Karpas-422 (cell line): Measurements from ENCODE around the gene TADA1. TPM values are rescaled to one million over a fixed set of nuclear protein-coding genes. Genes with fewer than 3 reads are reported as not detected.
A peak's percentile ranks its signal among the peaks of the same experiment; 100 is the strongest.
"Not testable (repeated sequence)": the region's sequence is repeated elsewhere in the genome, so short reads cannot be mapped to it uniquely, and the experiment has no call there.

Experiments
- DNase-seq: peaks from one replicate; pipeline ENCODE4 v3.0.0-alpha.2; 2015
- H2AFZ ChIP-seq: fragments of 200-600 bp; sonication (generic); 2 replicates; pipeline ENCODE4 v1.6.1; 2014; ENCODE audit warnings: antibody characterized with exemption, low read length, mixed read lengths
- H3K27ac ChIP-seq: fragments of 200-600 bp; sonication (generic); 2 replicates; pipeline ENCODE4 v1.5.1; 2014; ENCODE audit warnings: mild to moderate bottlenecking, low read length, moderate library complexity
- H3K27me3 ChIP-seq: fragments of 200-600 bp; sonication (generic); 2 replicates; pipeline ENCODE4 v1.6.1; 2014; ENCODE audit warnings: low read length, mixed read lengths
- H3K36me3 ChIP-seq: fragments of 200-600 bp; sonication (generic); 2 replicates; pipeline ENCODE4 v1.6.1; 2014; ENCODE audit warnings: low read length, mixed read lengths; ENCODE audit not compliant: insufficient read depth
- H3K4me1 ChIP-seq: fragments of 200-600 bp; sonication (generic); 2 replicates; pipeline ENCODE4 v1.6.1; 2014; ENCODE audit warnings: mild to moderate bottlenecking, low read length, mixed read lengths
- H3K4me2 ChIP-seq: fragments of 200-600 bp; sonication (generic); 2 replicates; pipeline ENCODE4 v1.6.1; 2014; ENCODE audit warnings: low read length, low read depth, mild to moderate bottlenecking; ENCODE audit not compliant: poor library complexity, severe bottlenecking
- H3K4me3 ChIP-seq: fragments of 200-600 bp; sonication (generic); 2 replicates; pipeline ENCODE4 v1.5.1; 2014; ENCODE audit warnings: mild to moderate bottlenecking, antibody characterized with exemption, low read length, mixed read lengths
- H3K79me2 ChIP-seq: fragments of 200-600 bp; sonication (generic); 2 replicates; pipeline ENCODE4 v1.6.1; 2014; ENCODE audit warnings: mild to moderate bottlenecking, low read length, mixed read lengths
- H3K9ac ChIP-seq: fragments of 200-600 bp; sonication (generic); 2 replicates; pipeline ENCODE4 v1.6.0; 2014; ENCODE audit warnings: low read length
- H3K9me2 ChIP-seq: fragments of 200-600 bp; sonication (generic), shearing (Covaris generic); replicated peaks from 2 replicates; pipeline ENCODE4 v1.6.0; 2014; ENCODE audit warnings: mild to moderate bottlenecking, low read length, moderate library complexity; ENCODE audit not compliant: insufficient read depth
- H3K9me3 ChIP-seq: fragments of 300-700, 200-600 bp; sonication (generic); 2 replicates; pipeline ENCODE4 v1.6.1; 2014; ENCODE audit warnings: low read length, mixed read lengths
- H4K20me1 ChIP-seq: fragments of 200-600 bp; sonication (generic); 2 replicates; pipeline ENCODE4 v1.6.1; 2014; ENCODE audit warnings: mild to moderate bottlenecking, antibody characterized with exemption, low read length, low read depth; ENCODE audit not compliant: insufficient read depth
- total RNA-seq: library from RNA; depleted of rRNA; stranded (reverse); fragments of >200 nt; shearing (Covaris generic); gene quantifications from 2 replicates; pipeline ENCODE4 v1.2.3, GENCODE V29; 2014; ENCODE audit warnings: low replicate concordance

Gene TADA1
- total RNA-seq, 1 experiment from 2014 or later = 26.6 TPM

DNA sequence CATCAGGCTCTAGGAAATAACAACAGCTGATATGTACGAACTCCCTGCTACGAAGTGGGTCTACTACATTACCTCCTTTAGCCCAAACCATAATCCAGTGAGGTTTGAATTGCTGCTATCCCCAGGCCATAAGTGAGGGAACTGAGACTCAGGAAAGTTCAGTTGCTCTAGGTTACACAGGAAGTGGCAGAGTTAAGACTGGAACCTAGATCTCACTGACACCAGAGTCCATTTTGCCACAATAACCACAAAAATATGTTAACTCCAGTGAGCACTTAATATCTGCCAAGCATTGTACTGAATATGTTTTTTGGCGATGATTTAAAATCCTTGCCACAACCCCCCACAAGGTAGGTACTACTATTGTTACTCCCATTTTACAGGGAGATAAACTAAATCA, 8.9 kb upstream of the TADA1 start:
- DNase-seq = no peak
- no peak overlapping the region for H3K4me2 ChIP-seq

DNA sequence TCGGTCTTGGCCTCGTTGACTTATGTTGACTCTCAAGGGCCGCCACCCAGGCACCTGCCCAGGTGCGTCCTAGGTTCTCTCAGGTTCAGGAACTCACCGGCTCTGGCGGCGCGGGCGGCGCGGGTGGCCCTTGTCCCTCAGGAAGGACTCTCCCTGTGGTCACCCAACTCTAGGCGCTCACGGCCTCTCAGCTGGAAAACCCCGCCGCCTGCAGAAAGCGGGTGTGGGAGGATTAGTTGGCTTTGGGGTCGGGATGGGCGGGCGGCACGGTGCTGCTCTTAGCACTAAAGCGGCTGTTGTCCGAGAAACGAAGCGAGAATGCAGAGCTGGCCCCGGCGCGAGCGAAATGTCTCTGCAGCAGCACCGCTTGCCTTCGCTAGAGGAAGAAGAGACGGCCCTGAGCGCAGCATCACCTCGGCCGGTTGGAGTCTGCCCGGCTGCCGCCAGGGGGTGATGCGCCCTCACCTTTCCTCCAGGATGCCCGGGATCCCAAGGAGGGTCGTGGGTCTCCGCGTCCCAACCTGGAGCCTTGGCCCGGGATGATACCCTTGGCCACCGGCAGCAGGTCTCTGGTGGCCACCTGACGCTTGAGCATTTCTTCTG, 8.1 kb upstream of the TADA1 start:
- H3K4me3 ChIP-seq = no peak overlapping the region
- no peaks in the 10 kb centered on the region for H3K36me3 ChIP-seq
- H3K9me3 ChIP-seq = no peaks in the 10 kb centered on the region
- DNase-seq = no peak
- no peak overlapping the region for H2AFZ ChIP-seq
- H3K4me2 ChIP-seq = no peak overlapping the region
- H3K27me3 ChIP-seq = no peaks in the 10 kb centered on the region
- H3K4me1 ChIP-seq = no peaks in the 10 kb centered on the region
- H3K9me2 ChIP-seq = no peaks in the 10 kb centered on the region
- H3K27ac ChIP-seq = no peak overlapping the region
- no peaks in the 10 kb centered on the region for H3K79me2 ChIP-seq
- H3K9ac ChIP-seq = no peak overlapping the region
- H4K20me1 ChIP-seq = no peaks in the 10 kb centered on the region

More for the DNA sequence above, 8.9 kb upstream of the TADA1 start:
- Histone ChIP-seq H2AFZ (no peak overlapping the region), H3K36me3 (no peaks in the 10 kb centered on the region), H3K27ac (no peak overlapping the region), H3K4me1 (no peaks in the 10 kb centered on the region), H3K4me3 (no peak overlapping the region), H3K9ac (no peak overlapping the region), H3K9me3 (no peaks in the 10 kb centered on the region), H3K9me2 (no peaks in the 10 kb centered on the region), H3K79me2 (no peaks in the 10 kb centered on the region), H4K20me1 (no peaks in the 10 kb centered on the region), H3K27me3 (no peaks in the 10 kb centered on the region)

DNA sequence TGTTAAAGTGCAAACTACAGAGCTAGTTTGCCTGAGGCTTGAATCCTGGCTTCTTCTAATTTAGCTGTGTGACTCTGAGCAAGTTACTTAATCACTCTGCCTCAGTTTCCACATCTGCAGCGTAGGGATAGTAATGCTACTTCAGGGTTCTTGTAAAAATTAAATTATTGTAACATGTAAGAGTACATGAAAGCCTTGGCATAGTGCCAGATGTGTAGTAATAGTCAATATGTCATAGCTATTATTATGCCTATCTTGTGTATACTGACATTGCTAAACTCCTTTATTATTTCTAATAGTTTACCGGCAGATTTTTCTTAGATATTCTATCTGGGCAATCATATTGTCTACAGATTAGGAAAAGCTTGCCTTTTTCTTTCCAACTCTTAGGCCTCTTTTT, 6.8 kb upstream of the TADA1 start:
- no peak overlapping the region for H3K9ac ChIP-seq
- no peaks in the 10 kb centered on the region for H3K9me2 ChIP-seq
- no peaks in the 10 kb centered on the region for H3K9me3 ChIP-seq
- H2AFZ ChIP-seq = no peak overlapping the region
- H3K4me1 ChIP-seq = no peaks in the 10 kb centered on the region
- no peaks in the 10 kb centered on the region for H3K79me2 ChIP-seq
- no peaks in the 10 kb centered on the region for H3K36me3 ChIP-seq
- no peaks in the 10 kb centered on the region for H3K27me3 ChIP-seq
- H3K4me3 ChIP-seq = no peak overlapping the region
- DNase-seq = no peak
- no peaks in the 10 kb centered on the region for H4K20me1 ChIP-seq
- no peak overlapping the region for H3K4me2 ChIP-seq
- no peak overlapping the region for H3K27ac ChIP-seq

DNA sequence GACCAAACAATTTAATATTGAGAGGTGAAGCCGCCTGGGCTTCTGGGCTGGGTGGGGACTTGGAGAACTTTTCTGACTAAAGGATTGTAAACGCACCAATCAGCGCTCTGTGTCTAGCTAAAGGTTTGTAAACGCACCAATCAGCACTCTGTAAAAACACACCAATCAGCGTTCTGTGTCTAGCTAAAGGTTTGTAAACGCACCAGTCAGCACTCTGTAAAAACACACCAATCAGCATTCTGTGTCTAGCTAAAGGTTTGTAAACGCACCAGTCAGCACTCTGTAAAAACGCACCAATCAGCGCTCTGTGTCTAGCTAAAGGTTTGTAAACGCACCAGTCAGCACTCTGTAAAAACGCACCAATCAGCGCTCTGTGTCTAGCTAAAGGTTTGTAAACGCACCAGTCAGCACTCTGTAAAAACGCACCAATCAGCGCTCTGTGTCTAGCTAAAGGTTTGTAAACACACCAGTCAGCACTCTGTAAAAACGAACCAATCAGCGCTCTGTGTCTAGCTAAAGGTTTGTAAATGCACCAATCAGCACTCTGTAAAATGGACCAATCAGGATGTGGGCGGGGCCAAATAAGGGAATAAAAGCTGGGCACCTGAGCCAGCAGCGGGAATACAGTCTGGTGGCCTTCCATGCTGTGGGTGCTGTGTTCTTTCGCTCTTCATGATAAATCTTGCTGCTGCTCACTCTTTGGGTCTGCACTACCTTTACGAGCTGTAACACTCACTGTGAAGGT, 2.3 kb upstream of the TADA1 start:
- H3K4me3 ChIP-seq, H3K27me3 ChIP-seq, H3K9ac ChIP-seq, DNase-seq, H3K9me2 ChIP-seq, H3K27ac ChIP-seq, H2AFZ ChIP-seq, H3K4me2 ChIP-seq, H3K36me3 ChIP-seq, H3K9me3 ChIP-seq, H4K20me1 ChIP-seq: not testable (repeated sequence)
- Histone ChIP-seq H3K79me2 (peaks cover 25% of the 10 kb centered on the region), H3K4me1 (peaks cover 27% of the 10 kb centered on the region)

DNA sequence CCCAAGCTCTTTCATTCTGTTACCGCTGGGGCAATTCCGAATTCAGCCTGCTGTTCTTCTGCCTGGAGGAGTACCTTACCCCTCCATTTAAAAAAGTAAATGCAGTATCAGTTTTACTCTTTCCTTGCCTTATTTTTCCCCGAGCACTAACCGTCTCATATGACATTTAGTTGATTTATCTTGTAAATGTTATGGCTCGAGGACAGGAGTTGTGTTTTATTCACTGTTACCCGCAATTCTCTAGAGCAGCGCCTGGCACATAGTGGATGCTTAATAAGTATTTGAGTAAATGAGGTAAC, 425 bp upstream of the TADA1 start:
- no peak for DNase-seq

DNA sequence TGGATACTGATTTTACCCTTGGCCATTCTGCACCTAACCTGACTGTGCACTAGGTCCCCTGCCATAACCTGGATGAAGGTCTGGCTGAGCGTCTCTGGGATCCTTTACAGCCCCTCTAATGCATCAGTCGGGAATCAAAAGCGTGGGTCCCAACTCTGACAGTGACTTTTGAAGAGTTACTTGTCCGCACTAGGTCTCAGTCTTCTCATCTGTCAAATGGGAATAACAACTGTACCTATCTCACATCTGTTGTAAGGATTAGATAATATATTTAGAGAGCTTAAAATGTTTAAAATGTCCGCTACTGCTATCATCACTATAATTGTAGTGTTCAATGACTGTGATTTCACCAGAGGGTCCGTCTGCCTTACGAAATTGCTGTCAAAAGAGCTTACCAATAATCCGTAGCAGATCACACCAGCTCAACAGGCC, 746 bp downstream of the TADA1 start:
- no peaks in the 10 kb centered on the region for H4K20me1 ChIP-seq
- no peaks in the 10 kb centered on the region for H3K36me3 ChIP-seq
- peak overlapping the region; percentile 97 for H3K4me3 ChIP-seq
- peaks cover 55% of the 10 kb centered on the region for H3K79me2 ChIP-seq
- H2AFZ ChIP-seq = peak overlapping the region; percentile 84; the same call in 1 of the 2 replicates
- no peaks in the 10 kb centered on the region for H3K27me3 ChIP-seq
- H3K9ac ChIP-seq = peak overlapping the region; percentile 90
- H3K4me1 ChIP-seq = peaks cover 29% of the 10 kb centered on the region
- H3K9me2 ChIP-seq = no peaks in the 10 kb centered on the region
- peak overlapping the region; percentile 89 for H3K4me2 ChIP-seq
- no peak for DNase-seq
- H3K9me3 ChIP-seq = no peaks in the 10 kb centered on the region
- H3K27ac ChIP-seq = peak overlapping the region; percentile 72

More for the DNA sequence above, 425 bp upstream of the TADA1 start:
- Histone ChIP-seq H3K27ac (no peak overlapping the region), H3K9ac (peak overlapping the region; percentile 62), H3K79me2 (peaks cover 44% of the 10 kb centered on the region), H3K9me2 (no peaks in the 10 kb centered on the region), H3K9me3 (no peaks in the 10 kb centered on the region), H3K4me3 (peak overlapping the region; percentile 62), H3K27me3 (no peaks in the 10 kb centered on the region), H3K4me1 (peaks cover 27% of the 10 kb centered on the region), H3K36me3 (no peaks in the 10 kb centered on the region), H4K20me1 (no peaks in the 10 kb centered on the region), H3K4me2 (peak overlapping the region; percentile 75), H2AFZ (peak overlapping the region; percentile 29)

DNA sequence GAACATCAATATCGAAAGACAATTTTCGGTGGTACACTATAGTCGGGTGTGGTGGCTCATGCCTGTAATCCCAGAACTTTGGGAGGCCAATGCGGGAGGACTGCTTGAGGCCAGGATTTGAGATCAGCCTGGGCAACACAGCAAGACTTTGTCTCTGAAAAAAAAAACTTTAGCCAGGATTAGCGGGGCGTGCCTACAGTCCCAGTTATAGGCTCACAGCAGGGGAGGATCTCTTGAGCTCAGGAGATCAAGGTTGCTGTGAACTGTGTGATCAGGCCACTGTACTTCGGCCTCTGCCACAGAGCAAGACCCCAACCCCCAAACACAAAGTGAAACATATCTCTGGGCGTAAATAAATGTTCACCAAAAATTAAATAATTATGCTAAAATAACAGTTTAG, 1.6 kb downstream of the TADA1 start:
- Histone ChIP-seq H3K27me3 (no peaks in the 10 kb centered on the region), H3K79me2 (peaks cover 64% of the 10 kb centered on the region), H3K9me3 (no peaks in the 10 kb centered on the region), H3K27ac (no peak overlapping the region), H2AFZ (no peak overlapping the region), H3K4me1 (peaks cover 29% of the 10 kb centered on the region), H3K9me2 (no peaks in the 10 kb centered on the region), H3K9ac (no peak overlapping the region; the same call in 1 of the 2 replicates), H3K4me2 (peak overlapping the region; percentile 89), H3K36me3 (no peaks in the 10 kb centered on the region), H4K20me1 (no peaks in the 10 kb centered on the region), H3K4me3 (peak overlapping the region; percentile 97)
- DNase-seq = no peak

DNA sequence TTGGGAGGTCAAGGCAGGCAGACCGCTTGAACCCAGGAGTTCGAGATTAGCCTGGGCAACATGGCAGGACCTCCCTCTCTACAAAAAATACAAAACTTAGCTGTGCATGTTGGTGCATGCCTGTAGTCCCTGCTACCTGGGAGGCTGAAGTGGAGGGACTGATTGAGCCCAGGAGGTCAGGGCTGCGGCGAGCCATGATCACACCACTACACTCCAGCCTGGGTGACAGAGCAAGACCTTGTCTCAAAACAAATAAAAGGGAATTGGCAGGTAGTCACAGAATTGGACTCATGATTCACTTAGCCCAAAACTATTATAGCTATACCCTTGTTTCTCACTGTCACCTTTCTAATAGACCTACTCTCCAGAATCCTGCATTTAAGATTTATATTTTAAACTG, 5.5 kb downstream of the TADA1 start:
- peaks cover 86% of the 10 kb centered on the region for H3K79me2 ChIP-seq

More for the DNA sequence above, 5.5 kb downstream of the TADA1 start:
- H3K9ac ChIP-seq = no peak overlapping the region
- peaks cover 22% of the 10 kb centered on the region; the same call in 1 of the 2 replicates for H3K36me3 ChIP-seq
- H2AFZ ChIP-seq = no peak overlapping the region
- DNase-seq = no peak
- no peaks in the 10 kb centered on the region for H3K9me3 ChIP-seq
- no peak overlapping the region for H3K4me2 ChIP-seq
- no peaks in the 10 kb centered on the region for H3K9me2 ChIP-seq
- no peaks in the 10 kb centered on the region for H3K27me3 ChIP-seq
- H3K4me3 ChIP-seq = no peak overlapping the region
- no peaks in the 10 kb centered on the region for H4K20me1 ChIP-seq
- H3K27ac ChIP-seq = no peak overlapping the region
- peaks cover 21% of the 10 kb centered on the region for H3K4me1 ChIP-seq
